Measurements from ENCODE around the gene IL17RE. TPM values are rescaled to one million over a fixed set of nuclear protein-coding genes. Genes with fewer than 3 reads are reported as not detected.
A peak's percentile ranks its signal among the peaks of the same experiment; 100 is the strongest.

IL17RE gene
- total and polyA plus RNA-seq, 2 donors (not counting 1 experiment from before 2014, with no cell fraction given): 0.99 to 1.9 TPM

- Histone ChIP-seq H3K9me3 (ENCODE audit: control insufficient read depth, insufficient read depth, low read depth, low read length) (no peaks in the 10 kb centered on the region), H3K4me3 (replicated peaks in 1 of 4; ENCODE audit: control extremely low read depth in 1 of 4, insufficient read depth in 1 of 4, low read depth in 3 of 4, low read length in 4 of 4) (peak overlapping the region; percentile 43 to 56 (median 48)), H3K79me2 (ENCODE audit: control insufficient read depth, insufficient read depth, low read length) (peaks cover 4% of the 10 kb centered on the region), H3K9ac (ENCODE audit: insufficient read depth, low read length) (peak overlapping the region; percentile 69), H3K27ac (ENCODE audit: insufficient read depth, low read length) (peak overlapping the region; percentile 68), H3K27me3 (ENCODE audit: control insufficient read depth, insufficient read depth, low read length) (no peaks in the 10 kb centered on the region), H3K4me2 (ENCODE audit: extremely low read depth, insufficient read depth, low read length) (peak overlapping the region; percentile 95), H3K36me3 (ENCODE audit: control insufficient read depth, insufficient read depth, low read length) (peaks cover 3% of the 10 kb centered on the region), H3K4me1 (ENCODE audit: control insufficient read depth, extremely low read depth, insufficient read depth, low read length) (peaks cover 13% of the 10 kb centered on the region), H2AFZ (ENCODE audit: low read length) (peak overlapping the region; percentile 89), H4K20me1 (ENCODE audit: control insufficient read depth, extremely low read depth, insufficient read depth, low read length) (no peaks in the 10 kb centered on the region)
- no peak for TF ChIP-seq EZH2 (IDR thresholded peaks at IDR 0.05; ENCODE audit: low read length, missing control alignments)
- peak; percentile 38 to 54 for TF ChIP-seq CTCF (conservative IDR thresholded peaks at IDR 0.05 in 1 of 2, IDR thresholded peaks at IDR 0.05 in 1 of 2; ENCODE audit: low read depth in 1 of 2, low read length in 2 of 2)
- DNase-seq (ENCODE audit: low read depth in 2 of 2): peak; percentile 59
Measured at GRCh38 chr3:9915254-9916141, 12.8 kb downstream of the IL17RE start.

DNA sequence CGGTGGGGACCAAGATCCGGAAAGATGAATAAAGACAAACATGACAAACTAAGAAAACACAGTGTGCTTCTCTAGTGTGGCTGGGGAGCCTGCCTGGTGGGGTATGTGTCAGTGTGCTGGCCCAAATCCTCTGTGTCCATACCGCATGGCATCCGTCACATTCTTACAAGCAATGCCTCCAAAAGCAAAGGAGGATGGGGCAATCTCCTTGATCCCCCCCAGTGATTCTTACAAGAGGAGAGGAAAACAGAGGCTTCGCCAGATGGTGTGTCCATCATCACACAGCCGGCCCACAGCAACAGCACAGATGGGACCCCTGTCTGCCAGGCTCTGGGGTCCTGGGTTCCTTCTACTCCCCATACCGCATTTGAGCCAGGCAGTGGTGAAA, 13.7 kb downstream of the IL17RE start:
- Histone ChIP-seq H4K20me1 (ENCODE audit: control insufficient read depth, extremely low read depth, insufficient read depth, low read length) (no peaks in the 10 kb centered on the region), H3K9ac (ENCODE audit: insufficient read depth, low read length) (peak overlapping the region; percentile 30), H3K27me3 (ENCODE audit: control insufficient read depth, insufficient read depth, low read length) (no peaks in the 10 kb centered on the region), H3K4me1 (ENCODE audit: control insufficient read depth, extremely low read depth, insufficient read depth, low read length) (peaks cover 13% of the 10 kb centered on the region), H2AFZ (ENCODE audit: low read length) (peak overlapping the region; percentile 55), H3K79me2 (ENCODE audit: control insufficient read depth, insufficient read depth, low read length) (peaks cover 4% of the 10 kb centered on the region), H3K27ac (ENCODE audit: insufficient read depth, low read length) (peak overlapping the region; percentile 96), H3K9me3 (ENCODE audit: control insufficient read depth, insufficient read depth, low read depth, low read length) (no peaks in the 10 kb centered on the region), H3K4me3 (replicated peaks in 1 of 4; ENCODE audit: control extremely low read depth in 1 of 4, insufficient read depth in 1 of 4, low read depth in 3 of 4, low read length in 4 of 4) (peak overlapping the region; percentile 33 to 59 (median 44)), H3K36me3 (ENCODE audit: control insufficient read depth, insufficient read depth, low read length) (peaks cover 3% of the 10 kb centered on the region), H3K4me2 (ENCODE audit: extremely low read depth, insufficient read depth, low read length) (peak overlapping the region; percentile 85)
- TF ChIP-seq EZH2 (IDR thresholded peaks at IDR 0.05; ENCODE audit: low read length, missing control alignments): no peak
- no peak for TF ChIP-seq CTCF (conservative IDR thresholded peaks at IDR 0.05 in 1 of 2, IDR thresholded peaks at IDR 0.05 in 1 of 2; ENCODE audit: low read depth in 1 of 2, low read length in 2 of 2)
- peak; percentile 26 to 43 for DNase-seq (ENCODE audit: low read depth in 2 of 2)

DNA sequence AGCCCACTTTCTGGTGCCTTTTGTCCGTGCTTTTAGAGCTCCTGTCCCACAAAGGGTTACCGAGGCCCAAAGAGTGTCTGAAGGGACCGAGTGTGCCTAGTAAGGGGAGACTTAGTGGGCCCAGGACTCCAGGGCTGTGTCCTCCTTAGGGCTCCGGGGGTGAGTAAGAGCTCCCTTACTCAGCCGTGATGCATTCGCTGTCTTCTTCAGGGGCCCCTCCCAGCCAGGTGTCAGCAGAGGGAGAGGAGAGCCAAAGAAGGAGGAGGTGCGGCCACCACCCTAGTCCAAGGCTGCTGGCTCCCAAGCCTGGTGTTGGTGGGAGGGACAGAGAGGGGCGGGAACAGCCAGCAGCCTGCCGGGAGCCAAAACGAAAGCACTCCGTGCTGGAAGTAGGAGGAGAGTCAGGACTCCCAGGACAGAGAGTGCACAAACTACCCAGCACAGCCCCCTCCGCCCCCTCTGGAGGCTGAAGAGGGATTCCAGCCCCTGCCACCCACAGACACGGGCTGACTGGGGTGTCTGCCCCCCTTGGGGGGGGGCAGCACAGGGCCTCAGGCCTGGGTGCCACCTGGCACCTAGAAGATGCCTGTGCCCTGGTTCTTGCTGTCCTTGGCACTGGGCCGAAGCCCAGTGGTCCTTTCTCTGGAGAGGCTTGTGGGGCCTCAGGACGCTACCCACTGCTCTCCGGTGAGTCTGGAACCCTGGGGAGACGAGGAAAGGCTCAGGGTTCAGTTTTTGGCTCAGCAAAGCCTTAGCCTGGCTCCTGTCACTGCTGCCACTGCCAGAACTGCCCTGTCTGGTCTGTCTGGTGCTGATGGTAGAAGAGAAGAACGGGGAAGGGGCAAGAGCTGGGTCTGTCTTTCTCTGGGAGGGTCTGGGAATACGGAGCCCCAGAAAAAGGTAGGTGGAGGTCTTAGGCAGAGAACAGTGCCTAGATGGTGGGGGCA, 14.4 kb downstream of the IL17RE start, which contains the start of gene IL17RC:
Gene IL17RC (plus strand): TSS at position 365 of the 947 bp plus-strand sequence. CDS start 218 bp downstream, at position 583.
- Histone ChIP-seq H3K27me3 (ENCODE audit: control insufficient read depth, insufficient read depth, low read length) (no peaks in the 10 kb centered on the region), H3K4me1 (ENCODE audit: control insufficient read depth, extremely low read depth, insufficient read depth, low read length) (peaks cover 13% of the 10 kb centered on the region), H4K20me1 (ENCODE audit: control insufficient read depth, extremely low read depth, insufficient read depth, low read length) (no peaks in the 10 kb centered on the region), H2AFZ (ENCODE audit: low read length) (peak within 1 kb of the TSS; percentile 55), H3K9ac (ENCODE audit: insufficient read depth, low read length) (peak within 1 kb of the TSS; percentile 69), H3K79me2 (ENCODE audit: control insufficient read depth, insufficient read depth, low read length) (peaks cover 4% of the 10 kb centered on the region), H3K27ac (ENCODE audit: insufficient read depth, low read length) (peak within 1 kb of the TSS; percentile 96), H3K4me2 (ENCODE audit: extremely low read depth, insufficient read depth, low read length) (peak within 1 kb of the TSS; percentile 99), H3K9me3 (ENCODE audit: control insufficient read depth, insufficient read depth, low read depth, low read length) (no peaks in the 10 kb centered on the region), H3K36me3 (ENCODE audit: control insufficient read depth, insufficient read depth, low read length) (peaks cover 3% of the 10 kb centered on the region), H3K4me3 (replicated peaks in 1 of 4; ENCODE audit: control extremely low read depth in 1 of 4, insufficient read depth in 1 of 4, low read depth in 3 of 4, low read length in 4 of 4) (peak within 1 kb of the TSS; percentile 59 to 68 (median 64))
- no peak for TF ChIP-seq EZH2 (IDR thresholded peaks at IDR 0.05; ENCODE audit: low read length, missing control alignments)
- TF ChIP-seq CTCF (conservative IDR thresholded peaks at IDR 0.05 in 1 of 2, IDR thresholded peaks at IDR 0.05 in 1 of 2; ENCODE audit: low read depth in 1 of 2, low read length in 2 of 2): no peak
- DNase-seq (ENCODE audit: low read depth in 2 of 2): peak; percentile 82 to 86

Data from fibroblast of lung (primary cell).